GM18507 (cell line): ENCODE data around the gene PAQR7.

Source experiments
- DNase-seq: peaks from one replicate; pipeline ENCODE4 v3.0.0; 2011; ENCODE audit warnings: low read depth; ENCODE audit not compliant: insufficient read length; ENCODE audit errors: extremely low spot score
- FAIRE-seq: peaks from 2 replicates; lab custom pipeline; 2011; peaks lifted over from hg19 to GRCh38; lab: Jason Lieb, UNC

Gene PAQR7

DNA sequence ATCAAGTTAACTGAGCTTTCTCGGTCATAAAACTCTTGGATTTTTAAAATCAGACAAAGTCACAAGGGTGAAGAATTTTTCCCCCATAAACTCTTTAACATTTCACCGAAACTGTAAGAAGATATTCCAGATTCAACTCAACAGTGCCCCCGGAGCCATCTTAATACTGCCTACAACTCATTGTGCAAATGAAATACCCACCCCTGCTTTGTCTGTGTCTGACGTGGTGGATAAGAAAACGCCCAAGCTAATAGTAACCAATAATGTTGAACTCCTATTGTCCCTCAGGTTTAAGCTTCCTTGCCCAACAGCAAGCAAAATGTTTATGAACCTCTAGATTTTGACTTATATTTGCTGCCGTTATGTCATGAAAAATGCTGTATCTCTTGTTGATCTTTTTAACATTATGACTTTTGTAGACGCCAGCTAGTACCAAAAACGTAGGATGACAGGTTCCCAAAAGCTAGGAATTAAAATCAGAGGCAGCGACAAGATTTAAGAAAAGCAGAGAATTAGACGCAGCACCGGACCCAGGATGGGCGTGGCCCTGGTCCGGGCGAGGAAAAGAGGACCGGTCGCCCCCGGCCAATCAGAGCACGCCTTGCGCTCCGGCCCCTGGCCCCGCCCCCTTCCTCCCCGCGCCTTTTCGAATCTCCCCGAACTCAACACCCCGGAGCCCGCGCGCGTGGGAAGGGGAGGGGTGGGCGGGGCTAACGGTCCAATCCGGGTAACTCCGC is 29.6 kb upstream of the PAQR7 start:
- DNase-seq (peak; percentile 94), FAIRE-seq (peak; percentile 86)

DNA sequence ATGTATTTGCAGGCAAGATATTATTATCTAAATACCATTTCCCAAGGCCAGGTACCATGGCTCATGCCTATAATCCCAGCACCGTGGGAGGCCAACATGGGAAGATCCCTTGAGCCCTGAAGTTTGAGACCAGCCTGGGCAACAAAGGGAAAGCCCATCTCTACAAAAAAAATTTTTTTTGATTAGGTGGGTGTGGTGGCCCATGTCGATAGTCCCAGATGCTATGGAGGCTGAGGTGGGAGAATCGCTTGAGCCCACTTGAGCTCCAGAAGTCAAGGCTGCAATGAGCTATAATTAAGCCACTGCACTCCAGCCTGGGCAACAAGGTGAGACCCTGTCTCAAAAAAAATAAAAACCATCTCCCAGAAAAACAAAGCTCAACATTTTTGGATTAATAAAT is 28.5 kb upstream of the PAQR7 start:
- DNase-seq (no peak), FAIRE-seq (no peak)

DNA sequence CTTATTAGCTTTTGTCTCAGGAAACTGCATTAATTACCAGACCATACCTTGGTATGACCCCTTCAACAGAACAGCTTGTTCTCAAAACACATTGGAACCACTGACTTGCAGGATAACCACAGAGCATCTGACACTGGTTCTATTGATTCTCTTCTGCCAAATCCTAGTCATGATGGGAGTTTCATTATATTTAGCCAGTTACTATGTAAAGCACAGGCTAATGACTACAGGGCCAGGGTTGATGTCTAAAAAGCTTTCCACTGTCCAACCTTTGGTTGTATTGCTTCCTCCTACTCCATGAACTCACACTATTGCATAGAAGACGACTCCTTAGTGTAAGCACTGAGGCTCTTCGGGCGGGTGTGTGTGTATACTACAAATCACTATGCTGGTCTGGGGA is 27.0 kb upstream of the PAQR7 start:
- no peak for FAIRE-seq
- no peak for DNase-seq

DNA sequence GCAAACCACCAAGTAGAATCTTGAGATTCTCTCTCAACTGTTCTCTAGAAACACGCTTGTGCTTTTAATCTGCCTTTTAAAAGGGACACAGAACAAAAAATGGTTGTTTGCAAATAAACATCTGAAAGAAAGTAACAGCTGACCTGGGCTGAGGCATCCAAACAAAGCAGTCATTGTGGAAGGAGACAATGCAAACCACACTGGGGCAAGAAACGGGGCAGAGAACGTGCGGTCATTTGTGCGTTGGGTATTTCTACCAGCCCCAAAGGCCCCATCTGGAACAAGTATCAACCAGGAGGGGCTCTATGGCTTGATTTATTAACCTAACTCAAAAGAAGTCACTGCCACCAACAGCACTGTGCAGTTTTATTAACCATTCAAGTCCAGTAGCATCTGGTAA is 24.7 kb upstream of the PAQR7 start:
- DNase-seq (no peak), FAIRE-seq (no peak)

DNA sequence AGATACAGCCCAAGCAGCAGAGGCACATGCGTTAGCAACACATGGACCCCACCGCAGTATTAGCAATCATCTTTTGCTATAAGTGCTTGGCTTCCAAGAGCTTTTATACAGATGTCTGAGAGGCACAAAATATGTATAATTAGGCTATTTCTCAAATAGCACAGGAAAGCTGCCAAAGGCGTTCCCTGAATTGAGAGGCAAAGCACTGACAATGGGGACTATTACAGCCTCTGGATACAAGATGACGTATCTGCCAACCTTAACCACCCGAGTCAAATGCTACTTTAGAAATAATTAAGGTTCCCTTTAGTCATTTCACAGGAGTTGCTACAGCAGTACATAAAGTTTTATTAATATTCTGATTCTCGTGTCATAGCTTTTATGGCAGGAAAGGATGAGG is 24.3 kb upstream of the PAQR7 start:
- no peak for FAIRE-seq
- DNase-seq, result no peak

DNA sequence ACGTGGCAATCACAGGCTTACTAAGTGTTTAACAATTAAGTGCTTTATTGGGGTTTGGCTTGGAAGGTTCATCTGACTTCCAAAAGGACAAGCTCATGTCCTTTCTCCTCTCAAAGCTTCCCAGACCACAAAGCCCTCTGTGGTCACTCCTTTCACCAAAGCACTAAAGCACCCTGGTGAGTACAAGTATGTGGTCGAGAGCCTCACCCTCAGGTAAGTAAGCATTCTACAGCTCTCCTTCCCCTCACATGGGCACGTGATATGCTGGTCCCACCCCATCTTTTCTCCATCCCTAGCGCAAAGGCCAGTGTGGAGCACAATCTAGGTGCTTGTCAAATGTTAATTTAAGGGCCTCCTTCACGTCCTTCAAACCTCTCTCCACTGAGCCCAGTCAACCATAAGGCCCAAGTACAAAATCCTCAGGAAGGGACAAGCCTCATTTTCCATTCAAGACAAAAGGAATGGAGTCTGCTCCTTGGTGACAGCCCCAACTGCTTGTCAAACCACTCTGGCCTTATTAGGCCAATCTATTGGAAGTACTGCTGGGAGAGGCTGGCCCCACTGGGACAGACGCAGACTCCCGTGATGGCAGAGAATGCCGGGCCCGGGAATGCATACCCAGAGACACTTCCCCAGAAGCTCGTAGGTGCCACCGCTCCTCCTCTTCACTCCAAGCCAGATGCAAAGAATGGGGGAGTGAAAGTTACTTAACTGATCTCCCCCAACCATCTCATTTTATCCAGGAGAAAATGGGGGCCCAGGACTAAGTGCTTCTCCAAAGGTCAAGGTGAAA is 22.9 kb upstream of the PAQR7 start:
- DNase-seq (no peak), FAIRE-seq (no peak)

DNA sequence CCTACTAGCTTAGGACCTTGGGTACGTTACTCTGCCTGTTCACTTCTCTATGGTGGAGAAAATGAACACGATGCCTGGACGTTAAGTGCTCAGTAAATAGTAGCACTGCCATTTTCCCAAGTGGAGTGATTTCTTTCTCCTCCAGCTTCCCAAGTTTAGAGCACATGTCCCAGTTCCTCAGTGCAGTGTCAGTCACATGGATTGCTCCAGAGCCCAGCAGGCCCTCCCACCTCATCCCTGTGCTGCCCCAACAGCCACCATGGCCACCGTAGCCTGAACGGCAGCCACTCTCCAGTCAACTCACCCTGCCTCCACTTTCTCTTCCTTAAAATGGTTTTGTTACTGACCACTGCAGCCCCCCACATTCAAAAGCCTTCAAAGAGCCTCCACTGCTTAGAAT is 22.2 kb upstream of the PAQR7 start:
- FAIRE-seq, result no peak
- no peak for DNase-seq

DNA sequence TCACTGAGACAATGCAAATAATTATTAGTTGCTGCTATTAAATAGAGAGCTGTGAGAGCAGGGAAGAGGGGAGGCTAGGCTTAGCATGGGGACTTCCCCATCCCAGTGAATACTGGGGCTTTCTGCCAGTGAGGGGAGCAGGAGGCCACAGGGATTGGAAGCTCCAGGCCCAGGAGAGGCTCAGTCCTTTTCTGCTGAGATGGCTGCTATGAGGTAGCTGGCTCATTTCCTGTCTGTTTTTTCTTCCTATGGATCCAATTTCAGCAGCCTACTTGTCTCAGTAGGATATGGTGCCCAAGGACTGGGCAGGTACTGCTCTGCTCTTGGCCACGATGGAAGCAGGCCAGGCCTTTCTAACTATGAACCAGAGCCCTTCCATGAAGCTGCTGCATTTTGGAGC is 20.8 kb upstream of the PAQR7 start:
- no peak for FAIRE-seq
- DNase-seq, result no peak

DNA sequence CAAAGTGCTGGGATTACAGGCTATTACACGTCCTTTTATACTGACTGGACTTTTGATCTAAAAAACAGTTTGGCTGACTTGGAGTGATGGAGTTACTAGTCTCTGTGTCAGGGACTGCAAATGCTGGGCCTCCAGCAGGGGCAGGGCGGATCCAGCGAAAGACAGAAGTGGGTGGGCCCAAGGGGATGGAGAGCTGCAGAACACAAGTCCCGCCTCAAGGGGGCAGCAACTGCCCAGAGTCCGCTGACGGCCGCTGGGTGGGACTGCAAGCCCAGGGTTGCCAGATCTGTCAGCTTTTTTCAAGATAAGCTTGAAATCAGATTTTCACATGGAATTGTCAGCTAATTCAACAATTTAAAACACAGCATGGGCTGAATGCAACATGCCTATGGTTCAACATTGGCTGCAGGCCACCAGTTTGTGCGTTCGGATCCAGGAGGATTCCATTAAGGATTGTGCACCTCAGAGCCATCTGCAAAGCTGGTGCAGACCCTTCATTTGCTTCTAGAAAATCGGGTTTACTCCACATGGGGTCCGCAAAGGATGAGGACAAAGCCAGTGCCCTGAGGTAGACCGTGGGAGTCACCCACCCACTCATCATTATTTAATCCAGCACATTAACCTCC is 20.0 kb upstream of the PAQR7 start:
- FAIRE-seq (peak; percentile 90), DNase-seq (peak; percentile 95)

DNA sequence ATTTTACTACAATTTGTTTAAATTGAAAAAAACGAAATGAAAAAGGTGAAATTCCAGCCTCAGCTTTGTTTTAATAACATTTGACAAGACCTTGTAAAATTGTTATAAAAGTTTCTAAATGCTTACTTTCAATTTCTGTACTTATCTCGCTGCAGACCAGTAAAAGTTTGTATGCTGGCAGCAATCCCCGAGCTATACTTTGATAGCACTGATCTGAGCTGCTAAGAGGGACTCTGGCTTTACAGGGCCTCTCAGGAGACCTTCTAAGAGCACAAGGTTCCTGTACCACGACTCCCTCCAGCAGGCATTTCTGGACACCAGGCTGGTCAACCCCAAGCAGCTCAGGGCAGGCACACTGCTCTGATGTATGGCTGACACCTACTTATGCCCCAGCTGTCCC is 17.6 kb upstream of the PAQR7 start:
- DNase-seq, result no peak
- no peak for FAIRE-seq

DNA sequence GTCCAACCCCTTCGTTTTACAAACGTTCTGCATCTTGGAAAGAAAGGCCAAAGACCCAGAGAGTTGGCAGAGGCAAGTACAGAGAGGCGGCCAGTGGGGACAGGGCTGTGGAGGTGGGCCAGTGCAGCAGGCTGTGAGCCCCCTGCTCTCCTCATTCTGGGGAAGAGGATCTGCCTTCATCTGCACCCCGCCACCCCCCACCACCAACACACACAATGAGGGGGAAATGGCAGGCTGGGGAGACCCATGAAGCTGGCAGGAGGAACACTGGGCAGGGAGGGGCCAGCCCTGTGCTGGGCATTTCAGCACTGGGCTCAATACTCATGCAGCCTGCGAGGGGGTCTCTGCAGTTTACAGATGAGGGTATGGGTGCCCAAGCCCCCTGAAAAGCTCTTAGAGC is 16.1 kb upstream of the PAQR7 start:
- DNase-seq (no peak), FAIRE-seq (no peak)

DNA sequence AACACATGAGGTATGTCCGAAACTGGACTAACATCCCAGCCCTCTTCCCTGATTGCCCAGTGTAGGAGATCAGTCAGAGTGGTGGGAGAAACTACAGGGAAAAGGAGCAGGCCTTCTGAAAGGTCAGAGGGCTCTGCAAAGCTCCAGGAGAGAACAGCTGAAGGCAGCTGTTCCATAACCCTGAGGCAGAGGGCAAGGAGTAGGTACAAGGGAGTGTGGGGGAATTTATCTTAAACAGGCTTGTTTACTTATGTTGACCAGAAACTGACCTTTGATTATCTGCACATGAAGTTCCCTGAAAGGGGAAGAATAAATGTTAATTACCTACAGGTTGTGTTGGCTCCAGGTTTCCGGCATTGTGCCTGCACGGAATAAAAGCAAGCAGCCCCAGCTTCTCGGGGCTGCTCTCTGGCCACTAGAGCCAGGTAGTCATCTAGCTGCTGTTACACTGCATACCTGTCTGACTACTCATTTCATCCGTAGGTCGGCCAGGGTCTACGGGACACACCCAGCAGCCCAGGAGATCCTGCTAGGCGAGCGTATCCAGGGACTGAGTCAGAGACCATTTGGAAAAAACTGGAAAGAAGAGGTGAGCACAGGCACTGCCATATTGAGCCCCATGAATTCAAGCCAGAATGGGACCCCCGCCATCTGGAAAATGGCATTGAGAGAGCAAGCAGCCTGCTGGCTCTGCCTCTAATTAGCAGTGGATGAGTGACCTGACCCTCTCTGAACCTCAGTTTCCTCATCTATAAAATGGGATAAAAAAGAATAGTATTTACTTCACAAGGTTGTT is 14.9 kb upstream of the PAQR7 start:
- DNase-seq (no peak), FAIRE-seq (no peak)

DNA sequence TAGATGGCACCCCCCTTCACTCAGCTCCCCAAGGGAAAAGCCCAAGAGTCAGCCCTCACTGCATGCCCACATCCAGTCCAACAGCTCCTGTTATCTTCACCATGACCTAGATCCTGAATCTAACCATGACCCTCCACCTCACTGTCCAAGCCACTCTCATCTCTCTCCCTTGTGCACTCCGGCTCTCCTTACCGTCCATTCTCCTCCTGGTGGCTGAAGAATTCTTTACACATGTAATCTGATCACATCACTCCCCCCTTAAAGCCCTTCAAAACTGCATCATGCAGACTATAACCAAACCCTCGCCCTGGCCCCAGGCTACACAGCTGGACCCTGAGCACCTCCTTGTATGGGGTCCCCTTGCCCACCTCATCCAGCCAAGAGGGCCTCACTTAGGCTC is 14.0 kb upstream of the PAQR7 start:
- DNase-seq, result no peak
- no peak for FAIRE-seq

DNA sequence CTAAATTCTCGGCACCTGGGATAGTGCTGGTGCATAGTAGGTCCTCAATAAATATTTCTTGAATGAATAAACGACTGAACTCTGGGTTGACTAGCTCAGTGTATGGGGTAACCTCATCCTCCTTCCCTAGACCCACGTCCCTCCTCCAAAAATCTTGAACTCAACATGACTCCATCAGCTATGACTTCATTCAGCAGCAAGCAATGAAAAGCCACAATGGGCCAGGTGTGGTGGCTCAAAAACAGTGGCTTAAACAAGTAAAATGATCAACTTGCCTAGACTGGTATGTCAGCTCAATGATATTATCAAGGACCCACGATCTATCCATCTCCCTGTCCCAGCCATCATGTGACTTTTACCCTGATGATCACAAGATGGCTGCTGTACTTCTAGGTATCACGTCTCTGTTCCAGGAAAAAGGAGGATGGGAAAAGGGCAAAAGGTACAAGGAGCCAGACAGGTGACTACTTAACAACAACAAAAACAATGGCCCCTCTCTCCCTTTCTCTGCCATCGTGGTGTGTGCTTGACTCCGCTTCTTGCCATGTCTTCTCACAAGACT is 13.0 kb upstream of the PAQR7 start:
- FAIRE-seq, result no peak
- no peak for DNase-seq

DNA sequence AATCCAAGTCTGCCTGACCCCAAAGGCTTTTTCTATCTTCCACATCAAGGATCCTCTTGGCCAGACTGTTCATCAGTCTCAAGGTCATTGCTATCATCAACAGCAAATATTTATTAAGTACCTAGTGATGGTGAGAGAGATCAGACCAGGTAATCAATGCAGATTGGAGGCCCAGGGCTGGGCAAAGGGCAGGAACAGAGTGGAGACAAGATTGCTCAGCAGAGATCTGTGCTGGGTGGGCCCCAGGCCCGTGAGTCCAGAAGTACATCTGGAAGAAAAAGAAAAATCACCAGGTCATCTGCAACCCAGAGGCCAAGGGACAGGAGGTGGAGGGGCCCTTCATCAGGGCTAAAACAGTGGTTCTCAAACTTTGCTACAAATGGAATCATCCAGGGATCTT is 10.1 kb upstream of the PAQR7 start:
- FAIRE-seq (no peak), DNase-seq (no peak)

DNA sequence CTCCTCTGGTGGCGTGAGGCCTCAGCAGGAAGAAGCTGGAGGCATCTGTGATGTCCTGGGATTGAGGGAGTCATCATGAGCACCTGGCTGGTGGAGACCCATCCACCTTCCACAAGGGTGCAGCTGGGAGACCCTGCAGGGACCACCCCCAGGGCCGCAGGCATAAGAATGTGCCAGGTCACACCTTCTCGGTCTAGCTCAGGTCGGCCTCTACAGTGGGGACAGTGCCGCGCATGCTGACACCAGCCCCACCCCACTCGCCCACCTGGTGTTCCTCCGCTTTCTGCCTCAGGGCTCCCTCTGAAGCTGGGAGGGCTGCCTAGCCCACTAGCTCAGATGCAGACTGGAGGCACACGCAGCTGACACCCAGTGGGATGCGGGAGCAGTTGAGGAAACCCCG is 5.8 kb upstream of the PAQR7 start:
- FAIRE-seq, result no peak
- DNase-seq, result no peak

DNA sequence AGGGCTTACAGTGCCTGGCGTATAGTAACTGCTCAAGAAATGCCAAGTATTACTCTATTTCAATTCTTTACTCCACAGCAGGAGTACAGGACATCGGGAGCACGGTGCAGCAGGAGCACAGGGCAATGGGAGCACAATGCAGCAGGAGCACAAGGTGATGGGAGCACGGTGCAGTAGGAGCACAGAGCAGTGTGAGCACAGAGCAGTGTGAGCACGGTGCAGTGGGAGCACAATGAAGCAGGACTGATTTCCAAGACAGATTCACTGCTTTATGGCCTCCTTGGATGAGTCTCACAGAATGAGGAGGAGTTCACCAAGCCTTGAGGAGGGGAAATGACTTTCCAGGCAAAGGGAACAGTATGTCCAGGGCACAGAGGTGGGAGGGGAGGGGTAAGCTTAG is 5.0 kb upstream of the PAQR7 start:
- no peak for FAIRE-seq

DNA sequence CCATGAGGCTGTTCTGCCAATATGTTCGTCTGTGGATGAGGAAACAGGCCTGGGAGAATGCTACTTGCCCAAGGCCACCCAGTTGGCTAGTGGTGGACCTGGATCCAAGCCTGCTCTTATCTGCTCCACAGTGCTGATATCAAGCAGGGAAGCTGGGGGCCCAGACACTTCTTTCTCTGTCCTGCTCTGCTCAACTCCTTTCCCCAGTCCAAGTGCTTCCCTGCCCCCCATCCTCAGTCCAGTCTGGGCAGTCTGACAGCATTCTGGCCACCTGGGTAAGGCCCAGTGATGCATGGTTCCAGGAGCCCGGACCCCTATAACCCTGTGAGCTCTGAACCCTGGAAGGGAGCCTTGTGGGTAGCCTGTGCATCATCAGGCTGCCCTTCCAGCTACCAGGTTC is 4.2 kb upstream of the PAQR7 start:
- FAIRE-seq, result no peak

More for the DNA sequence above, 5.0 kb upstream of the PAQR7 start:
- no peak for DNase-seq

DNA sequence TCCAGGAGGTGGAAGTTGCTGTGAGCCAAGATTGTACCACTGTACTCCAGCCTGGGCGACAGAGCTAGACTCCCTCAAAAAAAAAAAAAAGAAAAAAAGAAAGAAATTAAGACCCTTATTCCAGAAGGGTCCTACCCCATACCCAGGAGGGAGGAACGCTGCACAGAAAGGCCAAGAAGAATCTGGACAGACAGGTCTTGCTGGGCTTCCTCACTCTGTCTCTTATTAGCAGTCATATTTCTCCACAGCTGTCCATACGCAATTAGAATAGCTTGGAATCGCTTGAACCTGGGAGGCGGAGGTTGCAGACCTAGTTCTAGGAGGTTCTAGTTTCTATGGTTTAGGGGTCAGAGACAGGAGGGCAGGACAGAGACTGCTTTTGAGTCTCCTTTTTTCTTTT is 3.2 kb upstream of the PAQR7 start:
- FAIRE-seq, result no peak

More for the DNA sequence above, 4.2 kb upstream of the PAQR7 start:
- no peak for DNase-seq

DNA sequence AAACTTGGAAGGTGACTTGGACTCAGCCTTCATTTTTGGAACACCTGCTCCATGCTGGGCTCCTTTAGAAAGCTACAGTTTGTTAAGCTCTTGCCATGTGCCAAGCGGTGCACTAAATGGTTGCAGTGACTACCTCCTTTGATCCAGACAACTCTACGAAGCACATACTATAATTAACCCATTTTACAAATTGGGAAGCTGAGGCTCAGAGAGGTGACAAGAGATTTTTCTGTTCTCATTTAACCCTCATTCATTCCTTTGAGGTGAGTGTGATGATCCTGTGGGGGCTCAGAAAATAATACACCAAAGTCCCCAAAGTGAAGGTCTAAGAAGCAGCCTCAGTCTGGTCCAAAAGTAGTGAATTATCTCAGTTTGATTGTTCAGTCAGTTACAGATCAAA is 1.6 kb upstream of the PAQR7 start:
- FAIRE-seq (no peak), DNase-seq (no peak)

More for the DNA sequence above, 3.2 kb upstream of the PAQR7 start:
- DNase-seq, result no peak
